HUES64 (cell line): ENCODE data around the gene SLC25A15.

Experiments used
- H3K27ac ChIP-seq: 2 replicates; pipeline ENCODE4 v1.7.0; 2013; ENCODE audit warnings: low read depth, low read length, inconsistent platforms
- H3K27me3 ChIP-seq: 2 replicates; pipeline ENCODE4 v1.6.1; 2013; ENCODE audit warnings: mild to moderate bottlenecking, low read length; ENCODE audit not compliant: insufficient read depth
- H3K36me3 ChIP-seq: 2 replicates; pipeline ENCODE4 v1.6.1; 2013; ENCODE audit warnings: mild to moderate bottlenecking, low read length; ENCODE audit not compliant: insufficient read depth
- H3K4me1 ChIP-seq: 2 replicates; pipeline ENCODE4 v1.6.1; 2013; ENCODE audit warnings: mild to moderate bottlenecking, low read length, moderate library complexity; ENCODE audit not compliant: insufficient read depth
- H3K4me3 ChIP-seq: 2 replicates; pipeline ENCODE4 v1.5.1; 2013; ENCODE audit warnings: mild to moderate bottlenecking, low read length, moderate library complexity
- H3K9ac ChIP-seq: 2 replicates; pipeline ENCODE4 v1.6.1; 2013; ENCODE audit warnings: mild to moderate bottlenecking, low read depth, low read length
- H3K9me3 ChIP-seq: 2 replicates; pipeline ENCODE4 v1.6.1; 2013; ENCODE audit warnings: low read depth, low read length; ENCODE audit not compliant: insufficient read depth
- WGBS: fragments of 150-250, 120-280 bp; methylation state at CpG from one replicate; pipeline ENCODE4 v1.1.7; 2013; ENCODE audit warnings: missing lambda C conversion rate; 5-methylcytosine and 5-hydroxymethylcytosine counted together

The SLC25A15 gene

GRCh38 chr13:40770934-40771618 lies 18.3 kb upstream of the SLC25A15 start, which contains the start of gene MRPS31:
TSS of gene MRPS31 (minus strand) at chr13:40771190. CDS start at chr13:40771136, 54 bp downstream.
- peaks cover 5% of the 10 kb centered on the region; the same call in 1 of the 2 replicates for H3K4me1 ChIP-seq
- H3K27me3 ChIP-seq: no peaks in the 10 kb centered on the region
- H3K4me3 ChIP-seq: peak within 1 kb of the TSS; percentile 79
- H3K9me3 ChIP-seq: no peaks in the 10 kb centered on the region
- H3K36me3 ChIP-seq: peaks cover 11% of the 10 kb centered on the region
- WGBS: under 1% methylated on average over 52 of the region's 52 CpGs
- H3K27ac ChIP-seq: peak within 1 kb of the TSS; percentile 79; the same call in 1 of the 2 replicates
- H3K9ac ChIP-seq: peak within 1 kb of the TSS; percentile 85

GRCh38 chr13:40772765-40773473 lies 16.5 kb upstream of the SLC25A15 start:
- H3K9ac ChIP-seq: no peak overlapping the region
- 91% methylated on average over 5 of the region's 6 CpGs for WGBS
- H3K27me3 ChIP-seq: no peaks in the 10 kb centered on the region
- no peaks in the 10 kb centered on the region for H3K36me3 ChIP-seq
- no peak overlapping the region for H3K4me3 ChIP-seq
- peaks cover 5% of the 10 kb centered on the region; the same call in 1 of the 2 replicates for H3K4me1 ChIP-seq
- H3K9me3 ChIP-seq: no peaks in the 10 kb centered on the region
- H3K27ac ChIP-seq: no peak overlapping the region

- Histone ChIP-seq H3K27me3 (no peaks in the 10 kb centered on the region), H3K9me3 (no peaks in the 10 kb centered on the region), H3K4me1 (peaks cover 5% of the 10 kb centered on the region; the same call in 1 of the 2 replicates), H3K27ac (no peak overlapping the region), H3K9ac (no peak overlapping the region), H3K36me3 (no peaks in the 10 kb centered on the region), H3K4me3 (no peak overlapping the region)
- 92% methylated on average over 6 of the region's 6 CpGs for WGBS
Measured at GRCh38 chr13:40774672-40775071, 14.7 kb upstream of the SLC25A15 start.

GRCh38 chr13:40776232-40776631 lies 13.2 kb upstream of the SLC25A15 start:
- Histone ChIP-seq H3K27ac (no peak overlapping the region), H3K9ac (no peak overlapping the region)
- 95% methylated on average over 5 of the region's 7 CpGs for WGBS

DNA sequence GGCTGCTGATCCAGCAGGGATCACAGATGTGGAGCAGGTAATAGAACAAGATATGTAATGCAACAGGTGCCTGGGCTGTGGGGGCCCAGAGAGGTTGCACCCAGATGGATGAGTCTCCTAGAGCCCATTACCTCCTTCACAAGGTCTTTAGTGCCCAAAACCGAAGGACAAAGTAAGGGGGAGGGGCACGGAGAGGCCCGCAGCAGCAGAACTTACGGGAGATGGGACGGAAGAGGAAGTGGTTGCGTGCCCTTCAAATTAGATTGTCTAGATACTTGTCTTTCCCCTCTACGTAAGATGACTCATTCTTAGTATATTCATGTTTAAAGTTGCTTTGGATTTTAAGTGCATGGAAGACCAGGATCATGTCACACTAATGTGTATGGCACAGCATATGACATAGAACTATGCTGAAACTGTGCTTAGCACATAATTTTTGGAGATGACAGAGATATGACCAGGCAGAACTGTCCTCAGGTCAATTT lies 12.7 kb upstream of the SLC25A15 start:
- H3K4me1 ChIP-seq: no peaks in the 10 kb centered on the region
- H3K9ac ChIP-seq: no peak overlapping the region
- H3K27me3 ChIP-seq: no peaks in the 10 kb centered on the region
- no peak overlapping the region for H3K27ac ChIP-seq
- no peaks in the 10 kb centered on the region for H3K9me3 ChIP-seq
- H3K4me3 ChIP-seq: no peak overlapping the region
- WGBS: 70% methylated on average over 7 of the region's 7 CpGs
- no peaks in the 10 kb centered on the region for H3K36me3 ChIP-seq

More at GRCh38 chr13:40776232-40776631, 13.2 kb upstream of the SLC25A15 start:
- no peaks in the 10 kb centered on the region for H3K4me1 ChIP-seq
- H3K27me3 ChIP-seq: no peaks in the 10 kb centered on the region
- no peaks in the 10 kb centered on the region for H3K9me3 ChIP-seq
- H3K4me3 ChIP-seq: no peak overlapping the region
- no peaks in the 10 kb centered on the region for H3K36me3 ChIP-seq

DNA sequence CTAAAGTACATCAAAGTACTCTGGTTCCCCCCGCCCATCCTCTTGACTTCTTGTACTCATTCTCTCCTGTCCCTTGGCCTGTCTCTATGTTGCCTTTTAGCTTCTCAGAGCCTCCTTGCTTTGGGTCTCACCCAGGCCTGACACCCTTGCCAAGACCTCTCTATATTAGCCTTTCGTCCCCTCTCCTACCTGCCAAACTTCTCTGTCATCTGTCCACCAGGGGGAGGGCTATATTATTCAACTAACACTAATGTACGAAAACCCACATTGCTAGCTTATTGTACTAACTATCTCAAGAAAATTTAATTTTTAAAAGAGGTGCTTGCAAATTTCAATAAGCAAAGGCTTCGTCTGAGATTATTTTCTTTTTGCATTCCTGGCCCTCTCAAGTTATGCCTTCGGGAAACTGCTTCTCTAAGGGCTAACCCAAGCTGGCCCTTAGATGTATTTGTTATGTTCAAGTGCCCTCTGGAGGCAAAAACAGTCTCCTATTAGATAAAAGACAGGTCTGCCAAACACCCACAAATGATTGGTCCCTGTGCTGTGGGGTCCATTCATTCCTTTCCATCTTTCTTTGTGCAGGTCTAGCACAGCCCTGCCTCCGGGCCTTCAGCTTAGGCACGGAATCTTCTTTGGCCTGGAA lies 12.1 kb upstream of the SLC25A15 start:
- WGBS: 25% methylated on average over 7 of the region's 7 CpGs
- no peak overlapping the region for H3K27ac ChIP-seq
- H3K9ac ChIP-seq: no peak overlapping the region
- H3K4me1 ChIP-seq: no peaks in the 10 kb centered on the region
- no peaks in the 10 kb centered on the region for H3K36me3 ChIP-seq
- no peaks in the 10 kb centered on the region for H3K27me3 ChIP-seq
- H3K9me3 ChIP-seq: no peaks in the 10 kb centered on the region
- H3K4me3 ChIP-seq: peak overlapping the region; percentile 56

DNA sequence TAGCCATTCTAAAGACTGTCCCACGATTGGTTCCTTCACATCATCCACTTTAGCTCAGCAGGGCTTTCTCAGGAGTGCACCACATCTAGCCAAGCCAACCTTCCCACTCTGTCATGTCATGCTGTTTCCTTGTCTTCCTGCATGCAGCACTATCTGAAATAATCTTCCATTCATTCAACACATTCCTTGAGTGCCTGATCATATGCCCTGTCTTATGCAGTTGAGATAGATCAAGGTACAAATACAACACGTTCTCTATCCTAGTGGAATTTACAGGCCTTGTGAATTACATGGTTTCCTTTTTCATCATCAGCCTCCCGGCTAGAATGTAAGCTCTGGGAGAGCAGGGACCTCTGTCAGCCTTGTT lies 11.6 kb upstream of the SLC25A15 start:
- H3K9ac ChIP-seq: no peak overlapping the region
- 72% methylated on average over 3 of the region's 3 CpGs for WGBS
- H3K27me3 ChIP-seq: no peaks in the 10 kb centered on the region
- H3K9me3 ChIP-seq: no peaks in the 10 kb centered on the region
- no peaks in the 10 kb centered on the region for H3K4me1 ChIP-seq
- H3K4me3 ChIP-seq: no peak overlapping the region
- H3K27ac ChIP-seq: no peak overlapping the region
- no peaks in the 10 kb centered on the region for H3K36me3 ChIP-seq

DNA sequence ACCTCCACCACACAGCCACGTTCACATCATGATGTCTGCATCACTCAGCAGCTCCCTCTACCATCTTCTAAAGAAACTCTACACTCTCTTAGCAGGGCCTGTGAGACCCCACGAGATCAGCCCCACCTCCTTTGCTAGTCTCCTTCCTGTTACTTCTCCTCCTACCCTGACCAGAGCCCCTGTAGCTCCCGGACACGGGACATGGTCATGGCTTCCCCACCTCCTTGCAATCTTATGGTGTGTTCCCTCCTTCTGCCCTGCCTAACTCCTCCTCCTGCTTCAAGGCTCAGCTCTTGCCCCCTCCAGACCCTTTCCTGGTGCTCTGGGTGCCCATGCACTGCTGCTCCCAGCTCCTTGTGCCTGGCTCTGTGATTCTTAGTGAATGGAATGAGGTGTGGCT lies 10.4 kb upstream of the SLC25A15 start:
- H3K4me1 ChIP-seq: no peaks in the 10 kb centered on the region
- no peaks in the 10 kb centered on the region for H3K36me3 ChIP-seq
- H3K27me3 ChIP-seq: no peaks in the 10 kb centered on the region
- H3K27ac ChIP-seq: no peak overlapping the region
- H3K9ac ChIP-seq: no peak overlapping the region
- 61% methylated on average over 4 of the region's 4 CpGs for WGBS
- no peak overlapping the region for H3K4me3 ChIP-seq
- H3K9me3 ChIP-seq: no peaks in the 10 kb centered on the region

GRCh38 chr13:40779796-40780285 lies 9.6 kb upstream of the SLC25A15 start:
- Histone ChIP-seq H3K27ac (no peak overlapping the region), H3K9ac (no peak overlapping the region), H3K9me3 (no peaks in the 10 kb centered on the region), H3K4me1 (no peaks in the 10 kb centered on the region), H3K4me3 (no peak overlapping the region), H3K27me3 (no peaks in the 10 kb centered on the region), H3K36me3 (no peaks in the 10 kb centered on the region)
- 89% methylated on average over 3 of the region's 5 CpGs for WGBS

GRCh38 chr13:40780822-40781401 lies 8.5 kb upstream of the SLC25A15 start:
- H3K36me3 ChIP-seq: no peaks in the 10 kb centered on the region
- WGBS: 74% methylated on average over 14 of the region's 14 CpGs
- no peaks in the 10 kb centered on the region for H3K27me3 ChIP-seq
- H3K4me1 ChIP-seq: no peaks in the 10 kb centered on the region
- no peak overlapping the region for H3K9ac ChIP-seq
- H3K9me3 ChIP-seq: no peaks in the 10 kb centered on the region
- H3K4me3 ChIP-seq: no peak overlapping the region
- no peak overlapping the region for H3K27ac ChIP-seq

DNA sequence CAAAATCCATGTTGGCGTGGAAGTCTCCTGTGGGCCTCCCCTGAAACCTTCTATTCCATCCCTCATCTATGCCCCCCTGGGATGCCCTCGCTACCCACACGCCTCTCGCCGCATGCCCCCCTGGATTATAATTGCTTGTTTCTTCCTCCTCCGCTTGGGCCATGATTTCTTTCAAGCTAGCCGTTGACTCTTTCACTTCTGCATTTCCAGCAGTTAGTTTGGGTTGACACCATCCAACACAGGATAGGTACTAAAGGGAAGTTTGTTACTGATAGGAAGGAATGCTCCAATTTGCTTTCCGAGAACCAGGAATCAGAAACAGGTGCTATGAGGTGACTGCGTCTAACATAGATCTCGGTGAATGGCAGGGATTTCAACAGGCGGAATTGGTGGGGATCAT lies 7.7 kb upstream of the SLC25A15 start:
- Histone ChIP-seq H3K4me3 (no peak overlapping the region), H3K36me3 (no peaks in the 10 kb centered on the region), H3K27me3 (no peaks in the 10 kb centered on the region), H3K9me3 (no peaks in the 10 kb centered on the region), H3K9ac (no peak overlapping the region), H3K4me1 (no peaks in the 10 kb centered on the region), H3K27ac (no peak overlapping the region)
- 95% methylated on average over 11 of the region's 11 CpGs for WGBS
